ENCODE data around the gene AFG3L2. TPM values are rescaled to one million over a fixed set of nuclear protein-coding genes. Genes with fewer than 3 reads are reported as not detected.

AFG3L2 gene
- total and polyA plus RNA-seq, 2 of the 13 experiments (the other 11 are each of a cell fraction or from before 2014, with no cell fraction given): 28.6 to 86.9 TPM

DNA sequence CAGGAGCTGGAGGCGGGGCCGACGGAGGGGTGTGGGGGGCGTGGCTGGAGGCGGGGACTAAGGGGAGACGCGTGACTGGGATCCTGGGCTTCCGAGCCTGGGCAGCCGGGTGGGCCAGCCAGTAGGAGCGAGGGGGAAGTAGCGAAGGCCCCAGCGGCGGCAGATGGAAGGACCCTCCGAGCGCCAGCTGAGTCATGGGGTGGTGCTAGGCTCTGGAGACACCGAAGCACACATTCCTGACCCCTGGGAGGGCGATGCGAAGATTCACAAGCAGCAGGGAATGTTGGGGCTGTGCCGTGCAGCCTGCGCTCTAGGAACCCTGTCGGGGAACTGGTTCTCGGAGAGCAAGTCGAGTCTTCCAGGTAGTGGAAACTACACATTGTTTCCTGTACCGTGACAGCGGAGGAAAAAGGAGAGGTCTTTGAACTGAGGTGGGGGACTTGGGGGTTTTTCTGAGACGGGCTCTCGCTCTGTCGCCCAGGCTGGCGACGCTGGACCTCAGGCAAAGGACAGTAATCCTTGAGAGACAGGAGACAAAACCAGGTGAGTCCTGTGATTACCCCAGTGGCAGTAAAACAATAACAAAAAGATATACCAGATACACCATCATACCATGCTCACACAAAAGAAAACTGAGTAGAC, 650 bp upstream of the AFG3L2 start (continued):
- no peak; the same call in 1 of the 2 replicates for TF ChIP-seq ATF7-NPFF (CRISPR knock-in tag; IDR thresholded peaks at IDR 0.05; ENCODE audit: low read depth)
- no peak for TF ChIP-seq THAP7 (CRISPR knock-in tag; IDR thresholded peaks at IDR 0.05)
- TF ChIP-seq HOXA9 (CRISPR knock-in tag; IDR thresholded peaks at IDR 0.05; ENCODE audit: borderline replicate concordance): no peak
- no peak for TF ChIP-seq SP4 (CRISPR knock-in tag; IDR thresholded peaks at IDR 0.05)
- TF ChIP-seq PAXIP1 (CRISPR knock-in tag; conservative IDR thresholded peaks at IDR 0.05): no peak; the same call in 1 of the 2 replicates
- TF ChIP-seq YEATS4 (CRISPR knock-in tag; IDR thresholded peaks at IDR 0.05; ENCODE audit: borderline replicate concordance): no peak
- TF ChIP-seq GTF3A (CRISPR knock-in tag; conservative IDR thresholded peaks at IDR 0.05): no peak
- no peak for TF ChIP-seq HOXA7 (CRISPR knock-in tag; IDR thresholded peaks at IDR 0.05)
- TF ChIP-seq ZFY (CRISPR knock-in tag; IDR thresholded peaks at IDR 0.05): no peak
- no peak for TF ChIP-seq TRIM24 (CRISPR knock-in tag; IDR thresholded peaks at IDR 0.05)
- TF ChIP-seq KAT7 (CRISPR knock-in tag; IDR thresholded peaks at IDR 0.05; ENCODE audit: borderline replicate concordance): no peak
- TF ChIP-seq ZNF83 (CRISPR knock-in tag; IDR thresholded peaks at IDR 0.05; ENCODE audit: borderline replicate concordance): no peak
- TF ChIP-seq DNMT1 (CRISPR knock-in tag; IDR thresholded peaks at IDR 0.05): no peak
- TF ChIP-seq NFKB2 (CRISPR knock-in tag; IDR thresholded peaks at IDR 0.05; ENCODE audit: borderline replicate concordance): peak; percentile 46; the same call in 1 of the 2 replicates
- no peak for TF ChIP-seq ZBTB21 (CRISPR knock-in tag; IDR thresholded peaks at IDR 0.05)
- TF ChIP-seq ZNF432 (CRISPR knock-in tag; IDR thresholded peaks at IDR 0.05; ENCODE audit: borderline replicate concordance): no peak
- TF ChIP-seq, protein P1, sequence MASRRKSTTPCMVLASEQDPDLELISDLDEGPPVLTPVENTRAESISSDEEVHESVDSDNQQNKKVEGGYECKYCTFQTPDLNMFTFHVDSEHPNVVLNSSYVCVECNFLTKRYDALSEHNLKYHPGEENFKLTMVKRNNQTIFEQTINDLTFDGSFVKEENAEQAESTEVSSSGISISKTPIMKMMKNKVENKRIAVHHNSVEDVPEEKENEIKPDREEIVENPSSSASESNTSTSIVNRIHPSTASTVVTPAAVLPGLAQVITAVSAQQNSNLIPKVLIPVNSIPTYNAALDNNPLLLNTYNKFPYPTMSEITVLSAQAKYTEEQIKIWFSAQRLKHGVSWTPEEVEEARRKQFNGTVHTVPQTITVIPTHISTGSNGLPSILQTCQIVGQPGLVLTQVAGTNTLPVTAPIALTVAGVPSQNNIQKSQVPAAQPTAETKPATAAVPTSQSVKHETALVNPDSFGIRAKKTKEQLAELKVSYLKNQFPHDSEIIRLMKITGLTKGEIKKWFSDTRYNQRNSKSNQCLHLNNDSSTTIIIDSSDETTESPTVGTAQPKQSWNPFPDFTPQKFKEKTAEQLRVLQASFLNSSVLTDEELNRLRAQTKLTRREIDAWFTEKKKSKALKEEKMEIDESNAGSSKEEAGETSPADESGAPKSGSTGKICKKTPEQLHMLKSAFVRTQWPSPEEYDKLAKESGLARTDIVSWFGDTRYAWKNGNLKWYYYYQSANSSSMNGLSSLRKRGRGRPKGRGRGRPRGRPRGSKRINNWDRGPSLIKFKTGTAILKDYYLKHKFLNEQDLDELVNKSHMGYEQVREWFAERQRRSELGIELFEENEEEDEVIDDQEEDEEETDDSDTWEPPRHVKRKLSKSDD (CRISPR knock-in tag; IDR thresholded peaks at IDR 0.05; ENCODE audit: low read depth): no peak
- no peak for TF ChIP-seq TBL1XR1 (IDR thresholded peaks at IDR 0.05; ENCODE audit: borderline replicate concordance, low read length, partially characterized antibody)
- no peak for TF ChIP-seq ATRX (CRISPR knock-in tag; IDR thresholded peaks at IDR 0.05; ENCODE audit: borderline replicate concordance)
- no peak for TF ChIP-seq RBM39 (IDR thresholded peaks at IDR 0.05; ENCODE audit: low read depth, low read length, poor library complexity, severe bottlenecking)
- TF ChIP-seq, protein P2, sequence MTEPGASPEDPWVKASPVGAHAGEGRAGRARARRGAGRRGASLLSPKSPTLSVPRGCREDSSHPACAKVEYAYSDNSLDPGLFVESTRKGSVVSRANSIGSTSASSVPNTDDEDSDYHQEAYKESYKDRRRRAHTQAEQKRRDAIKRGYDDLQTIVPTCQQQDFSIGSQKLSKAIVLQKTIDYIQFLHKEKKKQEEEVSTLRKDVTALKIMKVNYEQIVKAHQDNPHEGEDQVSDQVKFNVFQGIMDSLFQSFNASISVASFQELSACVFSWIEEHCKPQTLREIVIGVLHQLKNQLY (CRISPR knock-in tag; IDR thresholded peaks at IDR 0.05): no peak
- no peak for TF ChIP-seq ZFP41 (CRISPR knock-in tag; IDR thresholded peaks at IDR 0.05; ENCODE audit: borderline replicate concordance)
- TF ChIP-seq ZNF317 (CRISPR knock-in tag; IDR thresholded peaks at IDR 0.05): peak; percentile 65; the same call in 1 of the 2 replicates

Data from HepG2 (cell line).